Measurements from ENCODE around the gene NRXN3. TPM values are rescaled to one million over a fixed set of nuclear protein-coding genes. Genes with fewer than 3 reads are reported as not detected.

NRXN3 gene
- total RNA-seq = 1 to 10 TPM in 6 of 9 donors, under 1 TPM in 3; 0.30 to 2.2 (median 1.4) TPM
- under 1 TPM; 0.19 to 0.38 TPM for polyA plus RNA-seq
- long read RNA-seq, donor 1 = 0 reads
- long read RNA-seq, donor 2 = 0 reads
- long read RNA-seq, donor 3, partial matches to known transcripts = 0 of 1 reads
- long read RNA-seq, donor 3, other reads (novel, unspliced or antisense) = 1 of 1 reads

DNA sequence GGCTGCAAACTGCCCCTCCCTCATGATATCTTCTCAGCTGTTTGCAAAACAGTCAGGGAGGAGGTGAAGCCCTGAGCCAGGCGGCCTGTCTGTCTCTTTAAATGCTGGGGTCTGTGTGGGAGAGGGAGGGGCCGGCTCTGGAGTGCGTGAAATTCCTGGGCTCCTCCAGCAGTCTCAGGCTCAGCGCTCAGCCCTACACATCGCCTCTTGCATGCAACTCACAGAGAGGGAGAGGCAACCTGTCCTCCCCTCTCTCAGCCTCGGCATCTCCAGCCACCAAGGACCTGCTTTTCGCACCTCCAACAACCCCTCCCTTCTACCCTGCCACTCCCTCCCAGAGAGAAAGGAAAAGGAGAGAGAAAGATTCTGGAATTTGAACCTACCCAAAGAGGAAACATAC, at the start of gene NRXN3:
TSS of gene NRXN3 (plus strand) at position 171 of the 400 bp plus-strand sequence. CDS start 72,721 bp downstream, outside the sequence.
- intact Hi-C loops (cut with DNase I) = no loop called here
- H3K4me1 ChIP-seq = no peaks in the 10 kb centered on the region
- DNase-seq (no peak), ATAC-seq (peak in 1 of 4 donors; percentile 49)
- no peak within 1 kb of the TSS for H3K27ac ChIP-seq
- 0 to 4% (median 2%) methylated on average over 7 of the region's 7 CpGs for WGBS, 4 donors
- peaks cover 0 to 30% (median 6%) of the 10 kb centered on the region in 9 donors for H3K27me3 ChIP-seq
- TF ChIP-seq, protein P1, sequence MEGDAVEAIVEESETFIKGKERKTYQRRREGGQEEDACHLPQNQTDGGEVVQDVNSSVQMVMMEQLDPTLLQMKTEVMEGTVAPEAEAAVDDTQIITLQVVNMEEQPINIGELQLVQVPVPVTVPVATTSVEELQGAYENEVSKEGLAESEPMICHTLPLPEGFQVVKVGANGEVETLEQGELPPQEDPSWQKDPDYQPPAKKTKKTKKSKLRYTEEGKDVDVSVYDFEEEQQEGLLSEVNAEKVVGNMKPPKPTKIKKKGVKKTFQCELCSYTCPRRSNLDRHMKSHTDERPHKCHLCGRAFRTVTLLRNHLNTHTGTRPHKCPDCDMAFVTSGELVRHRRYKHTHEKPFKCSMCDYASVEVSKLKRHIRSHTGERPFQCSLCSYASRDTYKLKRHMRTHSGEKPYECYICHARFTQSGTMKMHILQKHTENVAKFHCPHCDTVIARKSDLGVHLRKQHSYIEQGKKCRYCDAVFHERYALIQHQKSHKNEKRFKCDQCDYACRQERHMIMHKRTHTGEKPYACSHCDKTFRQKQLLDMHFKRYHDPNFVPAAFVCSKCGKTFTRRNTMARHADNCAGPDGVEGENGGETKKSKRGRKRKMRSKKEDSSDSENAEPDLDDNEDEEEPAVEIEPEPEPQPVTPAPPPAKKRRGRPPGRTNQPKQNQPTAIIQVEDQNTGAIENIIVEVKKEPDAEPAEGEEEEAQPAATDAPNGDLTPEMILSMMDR (IDR thresholded peaks at IDR 0.05) = no peak
- TF ChIP-seq POLR2A (IDR thresholded peaks at IDR 0.05) = no peak
- H3K9me3 ChIP-seq = no peaks in the 10 kb centered on the region
- H3K36me3 ChIP-seq = no peaks in the 10 kb centered on the region
- H3K4me3 ChIP-seq = peak within 1 kb of the TSS in 1 of 12 donors; percentile 19

DNA sequence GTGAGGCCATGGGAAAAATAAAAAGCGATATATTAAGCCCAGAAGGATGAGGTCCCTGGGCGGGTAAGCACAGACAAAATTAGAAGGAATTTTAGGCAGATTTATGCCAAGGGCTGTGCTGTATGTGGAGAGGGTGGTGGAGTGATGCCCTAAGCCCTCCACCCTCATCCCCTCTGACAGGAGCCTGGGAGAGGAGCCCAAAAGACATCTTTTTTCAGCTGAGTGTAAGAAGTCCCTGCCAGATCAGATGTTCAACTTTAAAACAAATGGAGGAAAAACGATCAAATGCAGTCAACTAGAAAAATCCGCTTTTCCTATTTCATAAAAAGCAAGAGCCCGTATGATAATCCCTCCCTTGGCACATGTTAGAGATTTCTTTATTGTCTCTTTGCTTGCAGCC, 47.7 kb upstream of the NRXN3 start:
- intact Hi-C loops (cut with DNase I) = no loop called here
- WGBS, 4 donors = 80 to 83% (median 82%) methylated on average over 5 of the region's 5 CpGs
- no peak for TF ChIP-seq POLR2A (IDR thresholded peaks at IDR 0.05)
- TF ChIP-seq, protein P1 (IDR thresholded peaks at IDR 0.05) = no peak
- ATAC-seq = no peak
- no peak overlapping the region for H3K4me3 ChIP-seq
- no peak for DNase-seq
- H3K27me3 ChIP-seq = peaks cover 0 to 11% (median 0%) of the 10 kb centered on the region in 9 donors
- peaks cover 0 to 11% (median 0%) of the 10 kb centered on the region in 12 donors for H3K9me3 ChIP-seq
- no peaks in the 10 kb centered on the region for H3K4me1 ChIP-seq
- H3K36me3 ChIP-seq = no peaks in the 10 kb centered on the region
- no peak overlapping the region for H3K27ac ChIP-seq

DNA sequence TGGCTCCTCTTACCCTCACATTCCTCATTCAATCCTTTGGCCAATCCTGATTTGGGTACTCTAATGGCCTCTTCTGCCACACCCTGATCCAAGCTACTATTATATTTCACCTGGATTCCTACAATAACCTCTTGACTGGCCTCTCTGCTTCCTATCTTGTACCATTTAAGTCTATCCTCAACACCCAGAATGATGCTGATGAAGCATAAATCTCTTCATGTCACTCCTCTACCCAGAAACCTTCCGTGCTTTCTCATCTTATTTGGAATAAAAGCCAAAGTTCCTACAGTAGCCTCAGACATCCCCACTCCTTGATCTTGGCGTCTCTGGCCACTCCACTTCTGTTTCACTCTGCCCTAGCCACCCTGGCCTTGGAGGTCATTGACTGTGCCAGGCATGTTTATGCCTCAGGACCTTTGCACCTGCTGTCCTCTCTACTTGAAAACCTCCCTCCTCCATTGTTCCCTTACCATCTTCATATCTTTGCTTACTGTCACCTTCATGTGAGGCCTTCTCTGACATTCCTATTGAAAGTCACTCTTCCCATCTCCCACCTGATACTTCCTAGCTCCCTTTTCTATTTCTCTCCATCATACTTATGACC, 46.4 kb upstream of the NRXN3 start:
- no peaks in the 10 kb centered on the region for H3K4me1 ChIP-seq
- ATAC-seq (no peak), DNase-seq (no peak)
- H3K4me3 ChIP-seq = no peak overlapping the region
- peaks cover 0 to 11% (median 0%) of the 10 kb centered on the region in 9 donors for H3K27me3 ChIP-seq
- H3K9me3 ChIP-seq = peaks cover 0 to 8% (median 0%) of the 10 kb centered on the region in 12 donors
- H3K27ac ChIP-seq = no peak overlapping the region
- WGBS, 4 donors = 71 to 80% (median 78%) methylated on average over 2 of the region's 2 CpGs
- no peaks in the 10 kb centered on the region for H3K36me3 ChIP-seq
- TF ChIP-seq, protein P1 (IDR thresholded peaks at IDR 0.05) = no peak
- no peak for TF ChIP-seq POLR2A (IDR thresholded peaks at IDR 0.05)
- intact Hi-C loops (cut with DNase I) = no loop called here

DNA sequence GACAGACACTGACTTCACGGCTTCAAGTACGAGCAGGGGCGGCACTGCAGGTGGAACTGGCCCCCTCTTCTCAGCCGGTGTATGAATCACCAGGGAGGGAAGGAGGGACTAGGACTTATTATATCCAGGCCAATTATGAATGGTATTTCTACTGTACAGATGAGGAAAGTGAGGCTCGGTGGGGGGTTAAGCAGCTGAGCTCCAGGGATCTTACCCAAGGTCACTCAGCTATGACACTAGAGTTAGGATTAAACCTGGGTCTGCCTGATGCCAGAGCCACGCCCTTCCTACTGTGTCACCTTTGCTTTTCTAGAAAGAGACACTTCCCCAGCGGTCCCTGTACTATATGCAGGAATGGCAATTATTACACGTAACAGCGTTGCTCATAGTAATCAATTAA, 42.2 kb upstream of the NRXN3 start:
- H3K27me3 ChIP-seq = peaks cover 0 to 11% (median 0%) of the 10 kb centered on the region in 9 donors
- 84 to 91% (median 89%) methylated on average over 9 of the region's 9 CpGs for WGBS, 4 donors
- no peak overlapping the region for H3K27ac ChIP-seq
- H3K36me3 ChIP-seq = no peaks in the 10 kb centered on the region
- no peaks in the 10 kb centered on the region for H3K4me1 ChIP-seq
- DNase-seq (no peak), ATAC-seq (no peak)
- TF ChIP-seq POLR2A (IDR thresholded peaks at IDR 0.05) = no peak
- TF ChIP-seq, protein P1 (IDR thresholded peaks at IDR 0.05) = no peak
- no peak overlapping the region for H3K4me3 ChIP-seq
- intact Hi-C loops (cut with DNase I) = no loop called here
- no peaks in the 10 kb centered on the region for H3K9me3 ChIP-seq

Measured in heart left ventricle (tissue), 16 donors.